Urinary bladder (tissue), 4 donors: ENCODE data around the gene TBRG4. TPM values are rescaled to one million over a fixed set of nuclear protein-coding genes. Genes with fewer than 3 reads are reported as not detected.
"Not testable (repeated sequence)": the region's sequence is repeated elsewhere in the genome, so short reads cannot be mapped to it uniquely, and the experiment has no call there.

Experiments
- DNase-seq: peaks from one replicate; pipeline ENCODE4 v3.0.0-alpha.2; 2015; ENCODE audit errors: extremely low spot score
- H3K27ac ChIP-seq: one replicate; pipeline ENCODE4 v1.5.1; 2013; ENCODE audit warnings: low read depth, mild to moderate bottlenecking, moderate library complexity
- H3K36me3 ChIP-seq: one replicate; pipeline ENCODE4 v1.6.1; 2013; ENCODE audit warnings: mild to moderate bottlenecking, moderate library complexity; ENCODE audit not compliant: insufficient read depth
- H3K4me1 ChIP-seq: one replicate; pipeline ENCODE4 v1.6.1; 2013; ENCODE audit warnings: mild to moderate bottlenecking, moderate library complexity; ENCODE audit not compliant: insufficient read depth
- H3K4me3 ChIP-seq: one replicate; pipeline ENCODE4 v1.5.1; 2013; ENCODE audit warnings: low read depth, low read length
- WGBS: extraction: QIAGEN DNeasy Blood & Tissue Kit; methylation state at CpG from one replicate; pipeline ENCODE4 v1.1.7; 2013; 5-methylcytosine and 5-hydroxymethylcytosine counted together
- polyA plus RNA-seq: library from polyadenylated mRNA; stranded (reverse); fragments of 200-250 nt; gene quantifications from one replicate; pipeline ENCODE4 v1.2.3, GENCODE V29; 2013
- total RNA-seq: library from RNA; depleted of rRNA; stranded (reverse); fragments of >200 nt; gene quantifications from one replicate; pipeline ENCODE4 v1.2.3, GENCODE V29; 2014
- donor health status: healthy with polysubstance abuse.
- donor health status: healthy.

Gene TBRG4
- 41.6 TPM for total RNA-seq
- polyA plus RNA-seq: 56.5 TPM

DNA sequence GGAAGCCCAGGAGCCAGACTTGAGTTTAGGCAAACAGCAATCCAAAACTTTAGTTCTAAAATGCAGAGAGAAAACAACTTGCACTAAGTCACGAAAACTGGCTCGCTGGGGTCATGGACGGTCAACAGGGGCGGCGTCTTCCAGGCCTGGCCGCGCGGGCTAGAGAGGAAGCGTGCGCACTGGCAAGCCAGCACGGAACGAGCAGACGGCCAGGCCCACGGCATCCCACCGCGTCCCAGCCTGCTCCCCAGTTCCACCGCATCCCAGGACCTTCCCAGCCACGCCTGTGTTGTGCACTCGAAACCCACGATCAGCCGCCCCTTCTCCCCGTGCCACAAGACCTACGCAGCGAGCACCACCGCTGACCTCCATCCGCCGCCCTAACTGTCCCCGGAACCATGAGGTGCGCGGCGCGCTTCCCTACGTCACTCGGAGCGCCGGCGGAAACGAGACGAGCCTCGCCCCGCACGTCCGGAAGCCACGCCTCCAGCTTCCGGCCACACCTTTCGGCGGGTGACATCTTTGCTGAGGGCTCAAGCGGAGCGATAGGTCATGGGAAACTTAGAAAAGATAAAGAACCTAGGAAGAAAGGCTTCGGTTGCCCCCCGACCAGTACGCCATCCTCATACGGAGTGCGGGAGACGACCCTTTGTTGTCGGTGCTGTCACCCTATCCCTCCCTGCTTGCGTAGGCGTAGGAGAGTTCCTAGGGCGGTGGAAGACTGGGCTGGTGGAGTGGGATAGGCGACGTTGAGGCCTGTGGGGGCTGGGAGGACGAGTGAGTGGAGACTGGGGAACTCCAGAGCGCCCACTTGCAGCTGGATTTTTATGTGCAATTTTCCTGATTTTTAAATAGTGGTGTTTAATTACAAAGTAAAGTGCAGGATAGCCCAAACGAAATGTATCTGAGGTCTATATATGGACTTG is at the start of gene TBRG4:
Gene TBRG4 (minus strand): TSS at position 400 of the 926 bp plus-strand sequence. CDS start 2,460 bp downstream, outside the sequence.
- Histone ChIP-seq H3K27ac (peak within 1 kb of the TSS; percentile 98), H3K4me3 (peak within 1 kb of the TSS; percentile 75), H3K36me3 (no peaks in the 10 kb centered on the region), H3K4me1 (no peaks in the 10 kb centered on the region)
- under 1% methylated on average over 64 of the region's 64 CpGs for WGBS
- DNase-seq: peak; percentile 93

DNA sequence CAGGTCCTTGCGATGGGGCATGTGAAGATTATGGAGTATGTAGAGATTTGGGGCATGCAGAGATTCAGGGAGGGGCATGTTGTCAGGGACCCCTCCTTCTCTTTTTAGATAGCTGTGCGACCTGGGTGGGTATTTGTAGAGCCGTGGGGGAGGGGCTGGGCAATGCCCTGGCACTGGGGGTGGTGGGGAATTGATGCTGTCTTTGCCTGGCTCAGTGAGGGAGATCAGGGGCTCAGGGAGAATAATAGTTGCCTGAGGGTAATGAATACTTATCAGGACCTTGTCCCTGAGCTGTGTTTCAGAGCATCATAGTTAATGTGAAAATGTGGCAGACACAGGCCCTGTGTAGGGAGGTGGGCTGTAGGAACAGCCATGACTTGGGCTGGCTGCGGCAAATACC is 49.6 kb upstream of the TBRG4 start:
- Histone ChIP-seq H3K4me3 (no peak overlapping the region), H3K36me3 (no peaks in the 10 kb centered on the region), H3K4me1 (no peaks in the 10 kb centered on the region), H3K27ac (no peak overlapping the region)
- no peak for DNase-seq
- WGBS: 74% methylated on average over 4 of the region's 4 CpGs

DNA sequence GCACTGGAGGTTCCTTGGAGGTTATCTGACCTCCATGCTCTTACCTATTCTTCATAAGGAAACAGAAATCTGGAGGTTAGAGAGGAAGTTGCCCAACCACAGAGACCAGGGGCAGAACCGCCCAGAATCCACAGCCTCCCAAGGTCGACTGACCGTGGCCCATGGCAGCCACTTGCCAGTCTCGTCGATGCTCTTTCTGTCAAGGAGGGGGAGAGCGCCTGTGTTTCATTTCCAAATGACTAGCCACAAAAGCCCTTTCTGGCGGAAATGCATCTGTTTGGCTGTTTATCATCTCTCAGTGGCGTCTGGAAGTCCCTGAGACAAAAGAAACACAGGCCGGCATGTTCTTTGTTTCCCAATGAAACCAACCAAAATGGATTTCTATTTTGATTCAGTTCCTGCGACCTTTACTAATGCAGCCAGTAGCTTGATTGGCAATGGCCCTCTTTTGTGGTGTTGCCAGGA is 49.0 kb upstream of the TBRG4 start:
- H3K4me3 ChIP-seq: no peak overlapping the region
- H3K4me1 ChIP-seq: no peaks in the 10 kb centered on the region
- no peak overlapping the region for H3K27ac ChIP-seq
- no peaks in the 10 kb centered on the region for H3K36me3 ChIP-seq
- 62% methylated on average over 10 of the region's 10 CpGs for WGBS
- no peak for DNase-seq

DNA sequence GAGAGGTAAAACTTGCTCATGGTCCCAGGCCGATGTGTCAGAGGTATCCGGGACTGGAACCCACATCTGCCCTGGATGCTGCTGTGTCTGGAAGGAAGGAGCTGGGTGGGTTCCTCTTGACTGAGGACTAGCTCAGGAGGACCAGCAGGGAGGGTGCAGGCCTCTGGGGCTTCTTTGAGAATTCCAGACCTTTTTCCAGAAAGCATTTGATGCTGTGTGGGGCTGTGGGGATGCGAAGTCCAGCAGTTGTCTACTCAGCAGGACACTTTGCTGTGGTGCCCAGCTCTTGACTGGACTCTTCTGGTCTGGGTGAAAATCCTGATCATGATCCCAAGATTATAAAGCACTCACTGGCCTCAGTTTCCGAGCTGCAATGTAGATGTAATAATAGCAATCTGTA is 47.8 kb upstream of the TBRG4 start:
- no peak for DNase-seq
- WGBS: 93% methylated on average over 4 of the region's 4 CpGs
- H3K4me1 ChIP-seq: no peaks in the 10 kb centered on the region
- H3K36me3 ChIP-seq: no peaks in the 10 kb centered on the region
- H3K4me3 ChIP-seq: no peak overlapping the region
- H3K27ac ChIP-seq: no peak overlapping the region

DNA sequence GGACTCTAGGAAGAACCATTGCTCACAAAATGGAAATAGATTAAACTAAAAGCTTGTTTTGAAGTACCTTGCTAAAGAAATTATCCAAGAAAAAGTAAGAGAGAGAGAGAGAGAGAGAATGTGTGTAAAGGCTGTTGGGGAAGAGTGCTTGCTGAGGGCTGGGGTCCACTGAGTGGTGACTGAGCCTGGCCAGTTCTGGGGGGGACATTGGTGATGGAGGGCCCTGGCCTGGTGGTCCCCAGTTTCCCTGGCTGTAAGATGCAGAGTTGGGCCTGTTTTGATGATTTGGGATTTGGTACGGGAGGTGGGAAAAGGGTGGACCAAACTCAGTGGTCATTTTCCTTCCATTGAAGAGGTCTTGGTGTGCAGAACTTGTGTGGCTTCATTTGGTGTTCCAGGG is 47.0 kb upstream of the TBRG4 start:
- 95% methylated on average over 1 of the region's 1 CpG for WGBS
- DNase-seq: no peak
- no peak overlapping the region for H3K27ac ChIP-seq
- H3K36me3 ChIP-seq: no peaks in the 10 kb centered on the region
- peak overlapping the region; percentile 36 for H3K4me3 ChIP-seq
- H3K4me1 ChIP-seq: no peaks in the 10 kb centered on the region

DNA sequence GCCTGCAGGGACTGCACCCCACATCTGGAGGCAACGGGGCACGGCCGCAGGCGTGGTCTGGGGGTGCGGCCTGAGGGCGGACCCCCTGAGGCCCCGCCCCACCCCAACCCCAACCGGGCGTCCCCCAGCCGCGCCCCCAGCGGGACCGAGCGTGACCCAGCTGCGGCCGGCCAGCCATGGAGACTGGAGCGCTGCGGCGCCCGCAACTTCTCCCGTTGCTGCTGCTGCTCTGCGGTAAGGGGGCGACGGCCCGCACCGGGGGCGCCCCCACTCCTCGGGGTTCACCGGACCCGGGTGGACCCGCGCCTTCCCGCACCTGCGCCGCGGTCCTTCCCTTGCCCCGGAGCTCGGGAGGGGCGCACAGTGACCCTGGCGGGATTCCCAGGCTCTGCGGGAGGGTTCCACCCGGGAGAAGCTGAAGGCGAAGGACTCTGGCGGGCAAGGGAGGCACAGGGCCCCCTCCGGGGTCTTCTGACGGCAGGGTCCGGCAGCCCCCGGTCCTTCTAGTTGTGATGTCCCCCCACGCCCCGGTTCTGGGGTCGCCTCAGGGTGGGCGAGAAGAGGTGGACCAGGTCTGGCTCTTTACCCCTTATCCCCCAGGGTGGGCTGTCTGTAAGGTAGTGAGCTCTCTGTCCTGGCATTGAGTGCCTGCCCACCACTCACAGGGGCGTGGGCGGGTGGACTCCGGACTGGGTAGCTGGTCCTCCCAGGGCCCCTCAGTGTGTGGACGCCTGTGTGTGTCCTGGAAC is 46.3 kb upstream of the TBRG4 start, which contains the start of gene RAMP3:
Gene RAMP3 (plus strand): TSS at position 139 of the 749 bp plus-strand sequence. CDS start 38 bp downstream, at position 177.
- WGBS: 14% methylated on average over 56 of the region's 56 CpGs
- H3K36me3 ChIP-seq: no peaks in the 10 kb centered on the region
- peak within 1 kb of the TSS; percentile 36 for H3K4me3 ChIP-seq
- no peaks in the 10 kb centered on the region for H3K4me1 ChIP-seq
- no peak for DNase-seq
- no peak within 1 kb of the TSS for H3K27ac ChIP-seq

DNA sequence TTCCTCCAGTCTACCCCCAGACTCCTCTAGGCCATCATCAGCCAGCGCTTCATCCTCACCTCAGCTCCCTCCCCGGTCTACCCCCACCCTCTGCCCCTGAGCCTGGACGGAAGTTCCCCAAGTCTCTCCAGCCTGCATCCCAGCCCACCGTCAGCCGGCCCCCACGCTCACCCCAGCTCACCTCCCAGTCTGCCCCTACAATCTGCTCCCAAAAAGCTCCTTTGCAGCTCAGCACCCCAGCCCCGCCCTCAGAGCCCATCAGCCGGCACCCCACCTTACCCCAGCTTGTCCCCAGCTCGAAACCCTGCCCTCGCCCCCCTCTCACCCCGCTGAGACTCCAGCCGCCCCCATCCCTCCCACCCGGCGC is 45.8 kb upstream of the TBRG4 start:
- H3K4me1 ChIP-seq: no peaks in the 10 kb centered on the region
- H3K27ac ChIP-seq: no peak overlapping the region
- H3K4me3 ChIP-seq: peak overlapping the region; percentile 36
- DNase-seq: no peak
- 11% methylated on average over 14 of the region's 14 CpGs for WGBS
- no peaks in the 10 kb centered on the region for H3K36me3 ChIP-seq

DNA sequence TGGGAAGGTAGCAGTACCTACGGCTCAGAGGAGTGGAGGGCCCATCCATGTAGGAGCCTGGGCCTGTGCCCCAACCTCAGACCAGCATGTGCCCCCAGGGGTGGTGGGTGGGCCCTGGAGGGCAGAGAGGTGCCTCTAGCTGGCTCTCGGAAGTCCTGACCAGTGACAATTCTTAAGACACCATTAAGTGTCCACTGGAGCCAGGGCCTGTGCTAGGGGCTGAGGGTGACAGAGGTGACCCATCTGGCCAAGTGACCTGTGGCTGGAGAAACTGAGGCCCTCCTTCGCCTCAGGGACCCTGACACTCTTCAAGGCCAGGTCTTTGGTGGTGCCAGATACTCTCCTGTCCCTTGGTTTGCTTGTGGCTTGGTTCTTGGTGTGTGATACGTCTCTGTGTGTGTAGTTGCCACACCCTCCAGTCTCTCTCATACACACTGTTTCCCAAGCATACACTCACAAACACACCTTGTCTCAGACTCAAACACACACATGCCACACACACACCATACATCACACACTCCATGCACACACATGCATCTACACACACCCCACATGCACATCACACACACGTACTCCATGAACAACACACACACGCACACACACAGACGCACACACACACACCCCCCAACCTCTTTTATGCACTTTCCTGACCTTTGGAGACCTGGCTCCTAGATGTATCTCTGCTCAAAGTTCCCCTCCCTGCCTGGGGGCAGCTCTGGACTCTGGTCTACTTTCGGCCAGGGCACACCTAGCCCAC is 45.2 kb upstream of the TBRG4 start:
- Histone ChIP-seq H3K36me3 (no peaks in the 10 kb centered on the region), H3K4me3 (no peak overlapping the region), H3K4me1 (no peaks in the 10 kb centered on the region), H3K27ac (no peak overlapping the region)
- DNase-seq: no peak
- WGBS: 84% methylated on average over 8 of the region's 8 CpGs

GRCh38 chr7:45155941-45156340 is 44.4 kb upstream of the TBRG4 start:
- Histone ChIP-seq H3K36me3 (no peaks in the 10 kb centered on the region), H3K4me1 (no peaks in the 10 kb centered on the region), H3K4me3 (no peak overlapping the region), H3K27ac (no peak overlapping the region)
- 89% methylated on average over 4 of the region's 4 CpGs for WGBS
- no peak for DNase-seq

DNA sequence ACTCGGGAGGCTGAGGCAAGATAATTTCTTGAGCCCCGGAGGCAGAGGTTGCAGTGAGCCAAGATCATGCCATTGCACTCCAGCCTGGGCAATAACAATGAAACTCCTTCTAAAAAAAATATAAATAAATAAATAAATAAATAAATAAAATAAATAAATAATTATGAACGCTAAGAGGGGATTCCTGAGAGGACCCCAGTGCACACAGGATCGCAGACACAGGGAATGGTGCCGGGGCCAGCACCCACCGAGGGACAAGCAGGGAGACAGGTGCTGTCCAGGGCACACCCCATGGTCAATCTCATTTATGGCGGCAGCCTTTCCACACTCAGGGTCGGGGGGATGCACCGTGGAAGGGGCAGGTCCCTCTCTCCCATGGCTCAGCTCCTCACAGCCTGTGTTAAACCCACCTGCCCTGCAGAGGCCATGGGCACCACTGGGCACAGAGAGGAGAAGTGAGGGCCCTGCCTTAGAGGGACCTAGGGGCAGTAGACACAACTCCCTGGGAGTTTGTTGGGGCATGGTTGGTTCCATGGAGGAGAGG is 43.9 kb upstream of the TBRG4 start:
- Histone ChIP-seq H3K4me1 (no peaks in the 10 kb centered on the region), H3K36me3 (no peaks in the 10 kb centered on the region), H3K4me3 (no peak overlapping the region), H3K27ac (no peak overlapping the region)
- no peak for DNase-seq
- 94% methylated on average over 9 of the region's 9 CpGs for WGBS

DNA sequence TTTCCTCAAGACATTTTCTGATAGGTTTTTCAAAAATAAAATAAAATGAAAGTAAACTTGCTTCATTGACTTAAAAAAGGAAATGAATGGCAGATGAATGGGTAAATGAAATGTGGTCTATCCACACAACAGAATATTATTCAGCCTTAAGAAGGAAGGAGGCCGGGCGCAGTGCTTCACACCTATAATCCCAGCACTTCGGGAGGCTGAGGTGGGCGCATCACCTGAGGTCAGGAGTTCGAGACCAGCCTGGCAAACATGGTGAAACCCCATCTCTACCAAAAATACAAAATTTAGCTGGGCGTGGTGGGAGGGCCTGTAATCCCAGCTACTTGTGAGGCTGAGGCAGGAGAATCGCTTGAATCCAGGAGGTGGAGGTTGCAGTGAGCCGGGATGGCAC is 42.4 kb upstream of the TBRG4 start:
- H3K4me1 ChIP-seq, H3K4me3 ChIP-seq, H3K27ac ChIP-seq, H3K36me3 ChIP-seq, DNase-seq: not testable (repeated sequence)
- 89% methylated on average over 8 of the region's 8 CpGs for WGBS

GRCh38 chr7:45153233-45153632 is 41.7 kb upstream of the TBRG4 start:
- DNase-seq: no peak
- Histone ChIP-seq H3K4me3 (no peak overlapping the region), H3K27ac (no peak overlapping the region), H3K4me1 (no peaks in the 10 kb centered on the region), H3K36me3 (no peaks in the 10 kb centered on the region)
- WGBS: 43% methylated on average over 3 of the region's 3 CpGs

GRCh38 chr7:45151967-45152366 is 40.5 kb upstream of the TBRG4 start:
- no peak overlapping the region for H3K4me3 ChIP-seq
- H3K4me1 ChIP-seq: no peaks in the 10 kb centered on the region
- 62% methylated on average over 3 of the region's 3 CpGs for WGBS
- no peaks in the 10 kb centered on the region for H3K36me3 ChIP-seq
- no peak overlapping the region for H3K27ac ChIP-seq
- DNase-seq: no peak
